ENCODE data around the gene CAPNS2.

Gene CAPNS2

DNA sequence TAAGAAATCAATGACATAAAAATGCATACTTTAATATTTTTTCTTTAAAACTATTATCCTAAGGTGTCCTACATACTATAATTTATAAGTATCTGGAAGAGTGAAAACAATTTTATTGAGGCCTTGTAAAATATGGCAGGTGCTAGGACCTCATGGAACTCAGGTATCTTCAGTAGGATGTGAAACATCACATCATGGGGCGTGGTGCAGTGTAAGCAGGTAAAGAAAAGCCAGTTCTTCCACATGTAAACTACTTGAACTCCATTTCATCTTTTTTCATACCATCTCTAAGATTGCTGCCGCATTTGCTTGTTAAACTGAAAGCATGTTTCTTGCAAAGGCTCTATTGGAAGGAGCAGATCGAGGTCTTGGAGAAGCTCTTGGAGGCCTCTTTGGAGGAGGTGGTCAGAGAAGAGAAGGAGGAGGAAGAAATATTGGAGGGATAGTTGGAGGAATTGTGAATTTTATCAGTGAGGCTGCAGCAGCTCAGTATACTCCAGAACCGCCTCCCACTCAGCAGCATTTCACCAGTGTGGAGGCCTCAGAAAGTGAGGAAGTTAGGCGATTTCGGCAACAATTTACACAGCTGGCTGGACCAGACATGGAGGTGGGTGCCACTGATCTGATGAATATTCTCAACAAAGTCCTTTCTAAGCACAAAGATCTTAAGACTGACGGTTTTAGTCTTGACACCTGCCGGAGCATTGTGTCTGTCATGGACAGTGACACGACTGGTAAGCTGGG, at the start of gene CAPNS2:
Gene CAPNS2, plus strand, starts transcription at position 253 of the 744 bp plus-strand sequence. Its CDS starts 73 bp downstream, at position 326.
- DNase-seq (ENCODE audit: insufficient read length, low spot score) (no peak), FAIRE-seq (no peak)
- TF ChIP-seq, protein P1, sequence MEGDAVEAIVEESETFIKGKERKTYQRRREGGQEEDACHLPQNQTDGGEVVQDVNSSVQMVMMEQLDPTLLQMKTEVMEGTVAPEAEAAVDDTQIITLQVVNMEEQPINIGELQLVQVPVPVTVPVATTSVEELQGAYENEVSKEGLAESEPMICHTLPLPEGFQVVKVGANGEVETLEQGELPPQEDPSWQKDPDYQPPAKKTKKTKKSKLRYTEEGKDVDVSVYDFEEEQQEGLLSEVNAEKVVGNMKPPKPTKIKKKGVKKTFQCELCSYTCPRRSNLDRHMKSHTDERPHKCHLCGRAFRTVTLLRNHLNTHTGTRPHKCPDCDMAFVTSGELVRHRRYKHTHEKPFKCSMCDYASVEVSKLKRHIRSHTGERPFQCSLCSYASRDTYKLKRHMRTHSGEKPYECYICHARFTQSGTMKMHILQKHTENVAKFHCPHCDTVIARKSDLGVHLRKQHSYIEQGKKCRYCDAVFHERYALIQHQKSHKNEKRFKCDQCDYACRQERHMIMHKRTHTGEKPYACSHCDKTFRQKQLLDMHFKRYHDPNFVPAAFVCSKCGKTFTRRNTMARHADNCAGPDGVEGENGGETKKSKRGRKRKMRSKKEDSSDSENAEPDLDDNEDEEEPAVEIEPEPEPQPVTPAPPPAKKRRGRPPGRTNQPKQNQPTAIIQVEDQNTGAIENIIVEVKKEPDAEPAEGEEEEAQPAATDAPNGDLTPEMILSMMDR (IDR thresholded peaks at IDR 0.05; ENCODE audit: insufficient read depth, missing control alignments), result no peak

DNA sequence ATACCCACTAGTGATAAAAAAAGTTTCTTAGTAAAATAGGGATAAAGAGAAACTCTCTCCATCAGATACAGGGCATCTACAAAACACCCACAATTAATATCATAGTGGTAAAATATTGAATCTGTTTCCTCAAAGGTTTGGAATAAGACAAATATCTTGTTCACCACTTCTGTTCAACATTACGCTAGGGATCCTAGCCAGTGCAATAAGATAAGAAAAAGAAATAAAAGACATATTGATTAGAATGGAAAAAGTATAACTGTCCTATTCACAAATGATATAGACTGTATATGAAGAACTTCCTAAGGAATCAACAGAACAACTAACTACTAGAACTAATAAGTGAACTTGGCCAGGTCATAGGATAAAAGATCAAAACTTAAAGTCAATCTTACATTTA, 44.7 kb upstream of the CAPNS2 start:
- FAIRE-seq, result no peak
- TF ChIP-seq, protein P1 (IDR thresholded peaks at IDR 0.05; ENCODE audit: insufficient read depth, missing control alignments), result no peak
- DNase-seq (ENCODE audit: insufficient read length, low spot score), result no peak

DNA sequence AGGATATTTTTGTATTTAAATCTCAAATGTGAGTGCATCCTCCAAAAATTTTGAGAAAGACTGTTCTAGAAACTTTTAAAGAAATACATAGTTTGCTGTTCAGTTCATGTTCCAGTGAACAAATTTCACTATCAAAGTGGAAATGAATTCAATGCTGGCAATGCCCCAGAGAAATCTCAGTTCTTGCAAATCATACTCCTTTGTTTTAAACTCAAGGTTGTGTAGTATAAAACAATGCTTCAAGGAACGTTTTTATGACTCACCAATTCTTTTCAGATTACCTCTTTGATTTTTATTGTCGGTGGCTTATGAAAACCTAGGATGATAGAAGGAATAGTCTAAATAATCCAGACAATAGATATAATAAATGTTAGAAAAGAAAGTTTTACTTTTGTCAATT, 40.0 kb upstream of the CAPNS2 start:
- TF ChIP-seq, protein P1 (IDR thresholded peaks at IDR 0.05; ENCODE audit: insufficient read depth, missing control alignments), result no peak
- DNase-seq (ENCODE audit: insufficient read length, low spot score) (no peak), FAIRE-seq (no peak)

- TF ChIP-seq, protein P1 (IDR thresholded peaks at IDR 0.05; ENCODE audit: insufficient read depth, missing control alignments), result no peak
- no peak for DNase-seq (ENCODE audit: insufficient read length, low spot score)
- no peak for FAIRE-seq
These were observed 38.6 kb upstream of the CAPNS2 start for GRCh38 chr16:55527885-55528284.

GRCh38 chr16:55529018-55529417, 37.5 kb upstream of the CAPNS2 start:
- TF ChIP-seq, protein P1 (IDR thresholded peaks at IDR 0.05; ENCODE audit: insufficient read depth, missing control alignments), result no peak
- no peak for FAIRE-seq

DNA sequence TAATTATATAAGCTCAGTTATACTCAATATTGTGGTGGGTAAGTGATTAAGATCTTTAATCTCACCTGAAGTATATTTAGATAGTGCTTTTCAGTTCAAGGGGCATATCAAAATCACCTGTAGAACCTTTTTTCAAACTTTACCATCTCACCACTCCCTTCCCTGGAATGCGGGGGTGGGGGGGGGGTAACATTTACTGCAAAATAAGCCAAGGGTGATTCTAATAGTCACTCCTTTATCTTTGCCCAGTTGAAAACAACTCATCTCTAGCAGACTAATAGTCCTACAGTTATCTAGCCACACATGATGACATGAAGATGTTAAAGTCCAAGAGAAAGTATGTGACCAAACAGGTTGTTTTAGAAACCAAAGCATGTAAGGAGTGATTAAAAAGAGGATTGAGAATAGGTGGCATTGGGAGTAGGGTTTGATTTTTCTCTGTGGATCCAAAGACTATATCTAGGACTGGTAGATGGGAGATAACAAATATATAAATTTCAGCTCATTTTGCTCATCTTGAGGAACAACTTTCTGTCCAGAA, 36.1 kb upstream of the CAPNS2 start:
- no peak for DNase-seq (ENCODE audit: insufficient read length, low spot score)
- TF ChIP-seq, protein P1 (IDR thresholded peaks at IDR 0.05; ENCODE audit: insufficient read depth, missing control alignments), result no peak
- FAIRE-seq, result no peak

More at GRCh38 chr16:55529018-55529417, 37.5 kb upstream of the CAPNS2 start:
- DNase-seq (ENCODE audit: insufficient read length, low spot score), result no peak

DNA sequence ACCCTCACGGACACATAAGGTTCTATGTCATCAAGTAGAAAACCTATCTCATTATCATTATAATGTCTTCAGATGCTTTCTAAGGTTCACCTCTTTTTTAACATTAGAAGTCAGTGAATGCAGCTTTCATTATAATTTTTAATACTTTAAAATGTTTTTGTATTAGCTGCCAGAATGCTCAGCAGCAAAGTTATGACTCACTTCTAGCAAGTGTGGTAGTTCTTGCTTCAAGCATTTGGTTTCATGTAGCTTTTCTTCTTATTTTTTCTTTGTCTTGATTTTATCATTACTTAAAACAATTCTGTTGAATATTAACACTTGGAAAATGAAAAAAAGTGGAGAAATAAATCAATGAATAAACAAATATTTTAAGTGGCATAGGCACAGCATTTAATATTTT, 34.3 kb upstream of the CAPNS2 start:
- no peak for FAIRE-seq
- TF ChIP-seq, protein P1 (IDR thresholded peaks at IDR 0.05; ENCODE audit: insufficient read depth, missing control alignments), result no peak
- DNase-seq (ENCODE audit: insufficient read length, low spot score), result no peak
